Prostate gland (tissue), 2 donors: Measurements from ENCODE around the gene SYT2. TPM values are rescaled to one million over a fixed set of nuclear protein-coding genes. Genes with fewer than 3 reads are reported as not detected.
A peak's percentile ranks its signal among the peaks of the same experiment; 100 is the strongest.
"Not testable (repeated sequence)": the region's sequence is repeated elsewhere in the genome, so short reads cannot be mapped to it uniquely, and the experiment has no call there.

Source experiments
- DNase-seq: peaks from one replicate; pipeline ENCODE4 v3.0.0-alpha.2; 2019; ENCODE audit warnings: low spot score
- H3K27ac ChIP-seq, 2 donors: fragments of 200-600 bp; sonication (generic); 2 replicates each; pipeline ENCODE4 v1.5.1; 2017 to 2019
- H3K27me3 ChIP-seq: fragments of 200-600 bp; sonication (generic); replicated peaks from 2 replicates; pipeline ENCODE4 v1.5.1; 2019; ENCODE audit not compliant: insufficient read depth
- H3K36me3 ChIP-seq, 2 donors: fragments of 200-600 bp; sonication (generic); 1 replicate in 1 of 2; 2 replicates in 1 of 2; pipeline versions ENCODE4 v1.5.1 to v1.8.1; 2017 to 2019
- H3K4me1 ChIP-seq: fragments of 200-600 bp; sonication (generic); replicated peaks from 2 replicates; pipeline ENCODE4 v1.5.1; 2019
- H3K4me3 ChIP-seq, 2 donors: fragments of 200-600 bp; sonication (generic); 2 replicates each; pipeline ENCODE4 v1.5.1; 2017 to 2019
- H3K9me3 ChIP-seq: fragments of 200-600 bp; sonication (generic); 2 replicates; pipeline ENCODE4 v1.5.1; 2017
- POLR2A ChIP-seq: fragments of 450-650 bp; IDR thresholded peaks from one replicate; pipeline ENCODE4 v1.6.1; 2016; ENCODE audit warnings: antibody characterized with exemption, mild to moderate bottlenecking
- POLR2AphosphoS5 ChIP-seq: sonication (generic); formaldehyde crosslinking; IDR thresholded peaks from one replicate; pipeline ENCODE4 v1.6.1; 2017; ENCODE audit warnings: antibody characterized with exemption
- WGBS: methylation state at CpG from one replicate; pipeline ENCODE4 v1.1.5; 2018; 5-methylcytosine and 5-hydroxymethylcytosine counted together
- intact Hi-C: fragments of 100-400 bp; cut with DNase I; formaldehyde crosslinking; loops from one replicate; pipeline ENCODE4 v1.14.2; 2022
- total RNA-seq, 2 donors: library from RNA; depleted of rRNA; stranded (reverse); fragments of >200 nt; gene quantifications; one replicate each; pipeline ENCODE4 v1.1.0, GENCODE V29; 2016
- TF ChIP-seq, protein P1 (sequence below), 4 experiments: fragments of 200-600 bp in 2 of 4; fragments of 450-650 bp in 2 of 4; sonication (generic) in 2 of 4; IDR thresholded peaks; 1 replicate in 3 of 4; 2 replicates in 1 of 4; pipeline ENCODE4 v1.5.1; 2016 to 2019; ENCODE audit warnings: antibody characterized with exemption in 4 of 4, mild to moderate bottlenecking in 2 of 4, moderate library complexity in 2 of 4

The SYT2 gene
- total RNA-seq, 2 donors from 2014 or later: 0.09 to 7.1 TPM

DNA sequence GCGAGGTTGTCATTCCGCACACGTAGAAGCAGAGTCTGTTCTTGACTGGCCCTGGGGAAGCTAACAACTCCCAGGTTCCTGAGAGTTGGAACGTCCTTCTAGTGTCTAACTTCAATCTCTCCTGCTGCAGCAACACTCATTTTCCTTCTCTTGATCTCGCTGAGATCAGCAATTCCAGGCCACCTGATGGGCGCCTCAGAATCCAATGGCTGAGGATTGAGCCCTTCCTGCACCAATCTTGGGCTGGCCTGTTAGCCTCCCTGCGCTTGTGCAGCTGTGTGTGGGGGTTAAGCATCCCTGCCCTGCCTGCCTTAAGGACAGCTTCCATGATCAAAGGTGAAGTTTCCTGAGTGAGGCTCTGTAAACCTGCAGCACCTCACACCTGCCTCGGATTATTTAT, 87.9 kb downstream of the SYT2 start:
- WGBS: 92% methylated on average over 8 of the region's 8 CpGs
- no peaks in the 10 kb centered on the region for H3K36me3 ChIP-seq
- TF ChIP-seq POLR2AphosphoS5: no peak
- no peak for TF ChIP-seq POLR2A
- TF ChIP-seq, protein P1, sequence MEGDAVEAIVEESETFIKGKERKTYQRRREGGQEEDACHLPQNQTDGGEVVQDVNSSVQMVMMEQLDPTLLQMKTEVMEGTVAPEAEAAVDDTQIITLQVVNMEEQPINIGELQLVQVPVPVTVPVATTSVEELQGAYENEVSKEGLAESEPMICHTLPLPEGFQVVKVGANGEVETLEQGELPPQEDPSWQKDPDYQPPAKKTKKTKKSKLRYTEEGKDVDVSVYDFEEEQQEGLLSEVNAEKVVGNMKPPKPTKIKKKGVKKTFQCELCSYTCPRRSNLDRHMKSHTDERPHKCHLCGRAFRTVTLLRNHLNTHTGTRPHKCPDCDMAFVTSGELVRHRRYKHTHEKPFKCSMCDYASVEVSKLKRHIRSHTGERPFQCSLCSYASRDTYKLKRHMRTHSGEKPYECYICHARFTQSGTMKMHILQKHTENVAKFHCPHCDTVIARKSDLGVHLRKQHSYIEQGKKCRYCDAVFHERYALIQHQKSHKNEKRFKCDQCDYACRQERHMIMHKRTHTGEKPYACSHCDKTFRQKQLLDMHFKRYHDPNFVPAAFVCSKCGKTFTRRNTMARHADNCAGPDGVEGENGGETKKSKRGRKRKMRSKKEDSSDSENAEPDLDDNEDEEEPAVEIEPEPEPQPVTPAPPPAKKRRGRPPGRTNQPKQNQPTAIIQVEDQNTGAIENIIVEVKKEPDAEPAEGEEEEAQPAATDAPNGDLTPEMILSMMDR (IDR thresholded peaks at IDR 0.05): no peak
- intact Hi-C loops: loop anchor here (10.0 kb wide), 1 partner anchor 278 kb away; the partner anchor contains the start of genes PPP1R12B and UBE2T
- no peaks in the 10 kb centered on the region for H3K4me1 ChIP-seq
- H3K27me3 ChIP-seq: no peaks in the 10 kb centered on the region
- H3K9me3 ChIP-seq: no peaks in the 10 kb centered on the region
- no peak overlapping the region for H3K4me3 ChIP-seq
- no peak overlapping the region for H3K27ac ChIP-seq
- no peak for DNase-seq

DNA sequence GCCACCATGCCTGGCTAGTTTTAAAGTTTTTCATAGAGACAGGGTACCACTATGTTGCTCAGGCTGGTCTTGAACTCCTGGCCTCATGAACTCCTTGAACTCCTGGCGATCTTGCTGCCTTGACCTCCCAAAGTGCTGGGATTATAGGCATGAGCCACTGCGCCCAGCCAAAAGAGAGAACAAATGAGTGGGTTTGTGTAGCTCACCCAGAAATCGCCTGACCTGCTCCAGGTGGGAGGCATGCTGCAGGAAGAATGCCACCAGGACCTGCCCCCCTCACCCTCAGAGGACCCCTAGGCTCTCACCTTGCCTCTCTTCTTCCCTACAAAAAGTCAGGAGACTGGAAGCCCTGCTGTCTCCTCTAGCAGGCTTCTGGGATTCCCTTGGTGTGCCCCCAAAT, 88.8 kb downstream of the SYT2 start:
- no peak for DNase-seq
- TF ChIP-seq, protein P1 (IDR thresholded peaks at IDR 0.05): no peak
- TF ChIP-seq POLR2AphosphoS5: no peak
- H3K4me1 ChIP-seq: no peaks in the 10 kb centered on the region
- 96% methylated on average over 3 of the region's 3 CpGs for WGBS
- H3K9me3 ChIP-seq: no peaks in the 10 kb centered on the region
- no peaks in the 10 kb centered on the region for H3K36me3 ChIP-seq
- intact Hi-C loops: loop anchor here (10.0 kb wide), 1 partner anchor 277 kb away; the partner anchor contains the start of genes PPP1R12B and UBE2T
- no peak overlapping the region for H3K27ac ChIP-seq
- no peaks in the 10 kb centered on the region for H3K27me3 ChIP-seq
- H3K4me3 ChIP-seq: no peak overlapping the region

DNA sequence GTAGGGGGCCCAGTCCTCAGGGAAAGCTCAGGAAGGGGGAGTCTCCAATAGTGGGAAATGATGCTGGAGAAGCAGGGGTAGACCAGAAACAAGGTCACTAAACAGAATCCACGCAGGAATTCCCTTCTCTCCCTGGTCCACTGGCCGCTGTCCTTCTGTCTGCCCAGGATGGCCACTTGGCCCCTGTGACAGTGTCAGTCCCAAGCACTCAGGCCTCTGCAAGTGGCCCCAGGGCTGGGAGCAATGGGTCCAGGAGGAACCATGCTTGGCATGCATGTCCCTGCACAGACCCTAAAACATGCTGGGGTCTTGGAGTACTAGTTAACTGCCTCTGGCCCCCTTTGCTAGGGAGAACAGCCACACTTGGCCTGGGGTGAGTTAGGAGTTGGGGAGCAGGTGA, 90.2 kb downstream of the SYT2 start:
- H3K9me3 ChIP-seq, H3K27ac ChIP-seq, H3K27me3 ChIP-seq, H3K36me3 ChIP-seq, DNase-seq, H3K4me3 ChIP-seq, H3K4me1 ChIP-seq: not testable (repeated sequence)
- 92% methylated on average over 2 of the region's 2 CpGs for WGBS
- intact Hi-C loops: loop anchor here (10.0 kb wide), 1 partner anchor 275 kb away; the partner anchor contains the start of genes PPP1R12B and UBE2T

DNA sequence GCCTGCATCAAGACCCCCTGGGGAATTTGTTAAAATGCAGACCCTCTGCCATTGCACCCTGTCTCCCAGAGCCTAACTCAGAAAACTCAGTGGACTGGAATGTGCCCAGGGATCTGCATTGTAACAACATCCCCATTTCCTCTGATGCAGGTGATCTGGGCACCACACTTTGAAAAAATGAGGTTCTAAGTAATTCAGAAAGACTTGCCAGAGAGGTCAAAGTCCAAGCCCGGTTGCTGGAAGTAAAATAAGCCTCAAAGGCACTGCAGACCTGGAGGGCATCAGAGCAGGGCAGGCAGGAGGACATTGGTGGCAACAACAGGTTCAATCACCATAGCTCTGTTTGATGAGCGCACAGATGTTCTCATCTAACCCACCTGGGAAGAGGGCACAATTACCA, 90.7 kb downstream of the SYT2 start:
- Histone ChIP-seq H3K36me3 (no peaks in the 10 kb centered on the region), H3K27me3 (no peaks in the 10 kb centered on the region), H3K9me3 (no peaks in the 10 kb centered on the region), H3K4me1 (no peaks in the 10 kb centered on the region), H3K4me3 (no peak overlapping the region), H3K27ac (peak overlapping the region in 1 of 2 donors; percentile 56)
- intact Hi-C loops: loop anchor here (5.0 kb wide), 1 partner anchor 122 kb away; no protein-coding TSS in a partner anchor
- no peak for TF ChIP-seq POLR2A
- no peak for TF ChIP-seq POLR2AphosphoS5
- TF ChIP-seq, protein P1 (IDR thresholded peaks at IDR 0.05): no peak
- DNase-seq: no peak
- WGBS: 90% methylated on average over 2 of the region's 2 CpGs

DNA sequence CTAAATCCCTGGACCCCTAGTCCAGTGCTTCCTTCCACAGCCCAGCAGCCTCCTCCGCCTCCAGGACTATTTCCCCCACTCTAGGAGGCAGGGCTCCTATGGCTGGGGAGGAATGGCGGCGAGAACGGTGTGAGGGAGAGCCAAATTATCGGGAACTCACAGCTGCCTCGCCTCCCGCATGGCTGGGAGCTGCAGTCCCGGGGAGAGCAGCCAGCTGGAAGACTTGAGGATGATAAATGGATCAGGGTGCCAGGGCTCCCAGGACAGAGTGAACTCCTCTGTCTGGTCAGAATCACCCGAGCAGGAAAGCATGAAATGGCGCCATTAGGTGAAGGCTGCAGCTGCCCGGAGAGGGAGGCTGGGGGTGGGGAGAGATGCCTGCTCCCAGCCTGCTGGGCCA, 91.2 kb downstream of the SYT2 start:
- intact Hi-C loops: loop anchor here (5.0 kb wide), 1 partner anchor 122 kb away; no protein-coding TSS in a partner anchor
- WGBS: 42% methylated on average over 11 of the region's 11 CpGs
- DNase-seq, H3K4me3 ChIP-seq, H3K36me3 ChIP-seq, H3K27me3 ChIP-seq, H3K9me3 ChIP-seq, H3K4me1 ChIP-seq: not testable (repeated sequence)
- H3K27ac ChIP-seq: peak overlapping the region in 1 of 2 donors; percentile 56

DNA sequence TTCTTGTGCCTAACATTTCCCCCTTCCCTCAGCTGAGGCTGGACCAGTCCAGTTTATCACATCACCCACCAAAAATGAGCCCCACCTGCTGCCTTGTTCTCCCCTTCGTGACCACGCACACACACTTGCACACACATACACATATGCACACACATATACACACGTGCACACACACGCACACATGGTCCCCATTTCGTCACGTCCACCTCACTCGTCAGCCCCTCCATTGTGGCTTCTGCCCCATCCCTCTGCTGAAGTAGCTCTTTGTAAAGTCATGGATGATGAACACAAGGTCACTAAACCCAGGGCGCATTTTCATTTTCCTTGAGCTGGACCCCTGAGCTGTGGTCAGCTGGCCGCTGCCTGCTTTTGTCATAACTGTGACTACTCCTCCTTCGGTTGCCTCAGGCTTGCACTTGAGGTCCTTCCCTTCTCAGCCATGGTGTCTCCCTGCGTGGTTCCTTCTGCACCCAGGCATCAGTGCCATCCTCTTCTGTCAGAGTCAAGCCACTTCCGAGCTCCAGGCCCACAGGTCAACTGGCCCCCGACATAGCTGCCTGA, 93.8 kb downstream of the SYT2 start:
- no peaks in the 10 kb centered on the region for H3K9me3 ChIP-seq
- intact Hi-C loops: loop anchor here (5.0 kb wide), 1 partner anchor 119 kb away; no protein-coding TSS in a partner anchor
- H3K4me1 ChIP-seq: no peaks in the 10 kb centered on the region
- no peak overlapping the region for H3K27ac ChIP-seq
- WGBS: 86% methylated on average over 13 of the region's 13 CpGs
- no peaks in the 10 kb centered on the region for H3K36me3 ChIP-seq
- no peak for DNase-seq
- H3K4me3 ChIP-seq: no peak overlapping the region
- TF ChIP-seq POLR2A (no peak), POLR2AphosphoS5 (no peak)
- TF ChIP-seq, protein P1 (IDR thresholded peaks at IDR 0.05): no peak
- H3K27me3 ChIP-seq: no peaks in the 10 kb centered on the region
